ENCODE measurements around the gene PATJ.

The PATJ gene

GRCh38 chr1:62022382-62022983 lies 280.2 kb downstream of the PATJ start:
- Histone ChIP-seq H4K8ac (ENCODE audit: low read depth, low read length) (no peak overlapping the region), H2BK120ac (ENCODE audit: insufficient read depth, low read length, poor library complexity) (no peak overlapping the region), H3K27ac (ENCODE audit: low read depth, low read length) (no peak overlapping the region), H3K4me1 (ENCODE audit: control insufficient read depth in 1 of 2, insufficient read depth in 2 of 2, low read length in 2 of 2) (no peaks in the 10 kb centered on the region), H3K36me3 (ENCODE audit: control insufficient read depth in 1 of 2, insufficient read depth in 2 of 2, low read length in 2 of 2) (peaks cover 7 to 9% of the 10 kb centered on the region in 2 experiments), H4K12ac (ENCODE audit: low read depth, low read length) (no peak overlapping the region), H3K4me2 (ENCODE audit: low read length) (no peak overlapping the region), H2BK5ac (ENCODE audit: low read depth, low read length, poor library complexity) (no peak overlapping the region), H4K91ac (ENCODE audit: low read depth, low read length) (no peak overlapping the region), H3K14ac (ENCODE audit: low read length) (no peak overlapping the region), H3K18ac (ENCODE audit: low read length) (no peak overlapping the region), H3K79me2 (ENCODE audit: control insufficient read depth, insufficient read depth, low read length, poor library complexity) (no peaks in the 10 kb centered on the region), H2AK5ac (ENCODE audit: low read length) (no peak overlapping the region), H3K27me3 (ENCODE audit: insufficient read depth, low read length) (no peaks in the 10 kb centered on the region), H3K79me1 (ENCODE audit: low read length) (no peaks in the 10 kb centered on the region), H3K9ac (ENCODE audit: low read length) (no peak overlapping the region), H2AFZ (ENCODE audit: insufficient read depth, low read length, poor library complexity) (no peak overlapping the region), H3K9me3 (ENCODE audit: insufficient read depth, low read depth, low read length) (no peaks in the 10 kb centered on the region), H3K23ac (ENCODE audit: low read length) (no peak overlapping the region), H3K4ac (ENCODE audit: low read depth, low read length) (no peak overlapping the region), H3K4me3 (ENCODE audit: low read depth, low read length) (no peak overlapping the region), H2BK12ac (ENCODE audit: low read length) (no peak overlapping the region)
- no CpG with 5 or more reads among the region's 6 CpGs for WGBS (ENCODE audit: extremely low coverage, insufficient coverage, insufficient read length)
- no peak for DNase-seq

- no peak overlapping the region for H3K9ac ChIP-seq (ENCODE audit: low read length)
- no peak for DNase-seq
- no peak overlapping the region for H4K91ac ChIP-seq (ENCODE audit: low read depth, low read length)
- no peak overlapping the region for H2AK5ac ChIP-seq (ENCODE audit: low read length)
- H3K14ac ChIP-seq (ENCODE audit: low read length) = no peak overlapping the region
- H3K27ac ChIP-seq (ENCODE audit: low read depth, low read length) = no peak overlapping the region
- no peak overlapping the region for H3K4me2 ChIP-seq (ENCODE audit: low read length)
- H3K4me3 ChIP-seq (ENCODE audit: low read depth, low read length) = no peak overlapping the region
- no peak overlapping the region for H3K23ac ChIP-seq (ENCODE audit: low read length)
- H2AFZ ChIP-seq (ENCODE audit: insufficient read depth, low read length, poor library complexity) = no peak overlapping the region
- no peak overlapping the region for H4K12ac ChIP-seq (ENCODE audit: low read depth, low read length)
- no peak overlapping the region for H2BK120ac ChIP-seq (ENCODE audit: insufficient read depth, low read length, poor library complexity)
- no CpG with 5 or more reads among the region's 2 CpGs for WGBS (ENCODE audit: extremely low coverage, insufficient coverage, insufficient read length)
- H3K9me3 ChIP-seq (ENCODE audit: insufficient read depth, low read depth, low read length) = no peaks in the 10 kb centered on the region
- H3K27me3 ChIP-seq (ENCODE audit: insufficient read depth, low read length) = no peaks in the 10 kb centered on the region
- no peak overlapping the region for H2BK12ac ChIP-seq (ENCODE audit: low read length)
- H3K79me2 ChIP-seq (ENCODE audit: control insufficient read depth, insufficient read depth, low read length, poor library complexity) = no peaks in the 10 kb centered on the region
- no peaks in the 10 kb centered on the region for H3K4me1 ChIP-seq (ENCODE audit: control insufficient read depth in 1 of 2, insufficient read depth in 2 of 2, low read length in 2 of 2)
- H3K4ac ChIP-seq (ENCODE audit: low read depth, low read length) = no peak overlapping the region
- no peak overlapping the region for H3K18ac ChIP-seq (ENCODE audit: low read length)
- no peaks in the 10 kb centered on the region for H3K79me1 ChIP-seq (ENCODE audit: low read length)
- peaks cover 5 to 6% of the 10 kb centered on the region in 2 experiments for H3K36me3 ChIP-seq (ENCODE audit: control insufficient read depth in 1 of 2, insufficient read depth in 2 of 2, low read length in 2 of 2)
- no peak overlapping the region for H4K8ac ChIP-seq (ENCODE audit: low read depth, low read length)
- no peak overlapping the region for H2BK5ac ChIP-seq (ENCODE audit: low read depth, low read length, poor library complexity)
Observed at GRCh38 chr1:62024690-62025089, 282.4 kb downstream of the PATJ start.

GRCh38 chr1:62025154-62025553 lies 282.9 kb downstream of the PATJ start:
- Histone ChIP-seq H3K79me1 (ENCODE audit: low read length) (no peaks in the 10 kb centered on the region), H2BK120ac (ENCODE audit: insufficient read depth, low read length, poor library complexity) (no peak overlapping the region), H3K4ac (ENCODE audit: low read depth, low read length) (no peak overlapping the region), H4K8ac (ENCODE audit: low read depth, low read length) (no peak overlapping the region), H2BK5ac (ENCODE audit: low read depth, low read length, poor library complexity) (no peak overlapping the region), H3K14ac (ENCODE audit: low read length) (no peak overlapping the region), H3K9ac (ENCODE audit: low read length) (no peak overlapping the region), H3K36me3 (ENCODE audit: control insufficient read depth in 1 of 2, insufficient read depth in 2 of 2, low read length in 2 of 2) (peaks cover 2% of the 10 kb centered on the region in 2 experiments), H4K91ac (ENCODE audit: low read depth, low read length) (no peak overlapping the region), H3K4me1 (ENCODE audit: control insufficient read depth in 1 of 2, insufficient read depth in 2 of 2, low read length in 2 of 2) (no peaks in the 10 kb centered on the region), H3K9me3 (ENCODE audit: insufficient read depth, low read depth, low read length) (no peaks in the 10 kb centered on the region), H3K23ac (ENCODE audit: low read length) (no peak overlapping the region), H2BK12ac (ENCODE audit: low read length) (no peak overlapping the region), H2AFZ (ENCODE audit: insufficient read depth, low read length, poor library complexity) (no peak overlapping the region), H3K4me2 (ENCODE audit: low read length) (no peak overlapping the region), H3K79me2 (ENCODE audit: control insufficient read depth, insufficient read depth, low read length, poor library complexity) (no peaks in the 10 kb centered on the region), H3K27me3 (ENCODE audit: insufficient read depth, low read length) (no peaks in the 10 kb centered on the region), H3K18ac (ENCODE audit: low read length) (no peak overlapping the region), H3K27ac (ENCODE audit: low read depth, low read length) (no peak overlapping the region), H4K12ac (ENCODE audit: low read depth, low read length) (no peak overlapping the region), H2AK5ac (ENCODE audit: low read length) (no peak overlapping the region), H3K4me3 (ENCODE audit: low read depth, low read length) (no peak overlapping the region)
- no peak for DNase-seq
- WGBS (ENCODE audit: extremely low coverage, insufficient coverage, insufficient read length) = no CpG with 5 or more reads among the region's 4 CpGs

GRCh38 chr1:62025892-62026291 lies 283.6 kb downstream of the PATJ start:
- Histone ChIP-seq H3K9ac (ENCODE audit: low read length) (no peak overlapping the region), H3K79me1 (ENCODE audit: low read length) (no peaks in the 10 kb centered on the region), H3K18ac (ENCODE audit: low read length) (no peak overlapping the region), H3K4ac (ENCODE audit: low read depth, low read length) (no peak overlapping the region), H2BK5ac (ENCODE audit: low read depth, low read length, poor library complexity) (no peak overlapping the region), H3K9me3 (ENCODE audit: insufficient read depth, low read depth, low read length) (no peaks in the 10 kb centered on the region), H2AFZ (ENCODE audit: insufficient read depth, low read length, poor library complexity) (no peak overlapping the region), H4K91ac (ENCODE audit: low read depth, low read length) (no peak overlapping the region), H3K4me2 (ENCODE audit: low read length) (no peak overlapping the region), H2BK120ac (ENCODE audit: insufficient read depth, low read length, poor library complexity) (no peak overlapping the region), H3K79me2 (ENCODE audit: control insufficient read depth, insufficient read depth, low read length, poor library complexity) (no peaks in the 10 kb centered on the region), H4K12ac (ENCODE audit: low read depth, low read length) (no peak overlapping the region), H2BK12ac (ENCODE audit: low read length) (no peak overlapping the region), H3K4me1 (ENCODE audit: control insufficient read depth in 1 of 2, insufficient read depth in 2 of 2, low read length in 2 of 2) (no peaks in the 10 kb centered on the region), H3K14ac (ENCODE audit: low read length) (no peak overlapping the region), H3K27ac (ENCODE audit: low read depth, low read length) (no peak overlapping the region), H3K27me3 (ENCODE audit: insufficient read depth, low read length) (no peaks in the 10 kb centered on the region), H2AK5ac (ENCODE audit: low read length) (no peak overlapping the region), H3K4me3 (ENCODE audit: low read depth, low read length) (no peak overlapping the region), H4K8ac (ENCODE audit: low read depth, low read length) (no peak overlapping the region), H3K36me3 (ENCODE audit: control insufficient read depth in 1 of 2, insufficient read depth in 2 of 2, low read length in 2 of 2) (peaks cover 0 to 2% of the 10 kb centered on the region in 2 experiments), H3K23ac (ENCODE audit: low read length) (no peak overlapping the region)
- no CpG with 5 or more reads among the region's 2 CpGs for WGBS (ENCODE audit: extremely low coverage, insufficient coverage, insufficient read length)
- DNase-seq = no peak

All from trophoblast cell (in vitro differentiated cells and primary cell).